Measurements from ENCODE around the gene WDR17. TPM values are rescaled to one million over a fixed set of nuclear protein-coding genes. Genes with fewer than 3 reads are reported as not detected.

Gene WDR17
- total and polyA plus RNA-seq, 2 of the 8 experiments (the other 6 are each of a cell fraction or from before 2014, with no cell fraction given) = 1.4 to 3.3 TPM

GRCh38 chr4:176053785-176054184 lies 11.9 kb upstream of the WDR17 start:
- Histone ChIP-seq H4K8ac (ENCODE audit: extremely low read depth, insufficient read depth, low read length) (no peak overlapping the region), H3K23ac (ENCODE audit: insufficient read length) (no peak overlapping the region), H4K5ac (ENCODE audit: insufficient read length, low read depth, low read length) (no peak overlapping the region), H3K18ac (ENCODE audit: extremely low read depth, low read length) (no peak overlapping the region), H3K36me3 (ENCODE audit: control insufficient read depth in 2 of 4, insufficient read depth in 4 of 4, low read length in 3 of 4) (no peaks in the 10 kb centered on the region), H3K79me1 (ENCODE audit: low read depth, low read length) (no peaks in the 10 kb centered on the region), H3K23me2 (ENCODE audit: low read depth, low read length) (no peaks in the 10 kb centered on the region), H2BK15ac (ENCODE audit: low read length) (no peak overlapping the region), H3K4me2 (ENCODE audit: insufficient read depth in 1 of 2, low read depth in 2 of 2, low read length in 2 of 2) (no peak overlapping the region), H4K20me1 (replicated peaks in 1 of 2; ENCODE audit: control insufficient read depth in 1 of 2, insufficient read depth in 2 of 2, low read length in 2 of 2) (no peaks in the 10 kb centered on the region), H3K9me3 (ENCODE audit: insufficient read depth in 2 of 2, low read depth in 1 of 2, low read length in 1 of 2) (no peaks in the 10 kb centered on the region), H2BK120ac (replicated peaks; ENCODE audit: low read depth, low read length) (no peak overlapping the region), H3K14ac (ENCODE audit: insufficient read length) (no peak overlapping the region), H2BK5ac (ENCODE audit: low read depth, low read length) (no peak overlapping the region), H2BK12ac (ENCODE audit: low read depth, low read length) (no peak overlapping the region), H4K91ac (replicated peaks; ENCODE audit: insufficient read length, low read length) (no peak overlapping the region), H3K79me2 (ENCODE audit: control insufficient read depth in 1 of 2, insufficient read depth in 2 of 2, low read length in 2 of 2) (no peaks in the 10 kb centered on the region), H3K4me1 (replicated peaks in 1 of 4; ENCODE audit: control insufficient read depth in 3 of 4, insufficient read depth in 4 of 4, low read length in 3 of 4) (no peaks in the 10 kb centered on the region), H2AK5ac (ENCODE audit: low read depth, low read length) (no peak overlapping the region), H3K27ac (ENCODE audit: low read depth, low read length) (no peak overlapping the region), H2BK20ac (ENCODE audit: low read length) (no peak overlapping the region), H3K4me3 (ENCODE audit: extremely low read depth in 1 of 4, insufficient read depth in 2 of 4, low read depth in 3 of 4, low read length in 4 of 4) (no peak overlapping the region), H2AFZ (ENCODE audit: low read length) (no peak overlapping the region), H3K56ac (replicated peaks; ENCODE audit: insufficient read length, low read depth, low read length) (no peak overlapping the region), H3K4ac (replicated peaks; ENCODE audit: insufficient read length, low read depth, low read length) (no peak overlapping the region), H3K9ac (replicated peaks in 1 of 4; ENCODE audit: extremely low read depth in 1 of 4, low read depth in 3 of 4, low read length in 3 of 4) (no peak overlapping the region), H3K27me3 (replicated peaks in 1 of 4; ENCODE audit: control insufficient read depth in 3 of 4, extremely low read depth in 1 of 4, insufficient read depth in 3 of 4, low read length in 3 of 4) (no peaks in the 10 kb centered on the region; a peak in 1 of 7 replicates)
- TF ChIP-seq NRF1 (IDR thresholded peaks at IDR 0.05; ENCODE audit: low read depth, low read length) = no peak
- no peak for TF ChIP-seq BCL11A (IDR thresholded peaks at IDR 0.05; ENCODE audit: low read depth in 2 of 2, low read length in 2 of 2)
- no peak for TF ChIP-seq KDM5A (IDR thresholded peaks at IDR 0.05; ENCODE audit: low read length)
- no peak for TF ChIP-seq POLR2A (IDR thresholded peaks at IDR 0.05; ENCODE audit: control extremely low read depth in 1 of 2, low read depth in 2 of 2, low read length in 2 of 2)
- TF ChIP-seq MAFK (IDR thresholded peaks at IDR 0.05; ENCODE audit: low read depth, low read length) = peak; percentile 74
- no peak for TF ChIP-seq SIN3A (conservative IDR thresholded peaks at IDR 0.05 in 1 of 2, IDR thresholded peaks at IDR 0.05 in 1 of 2; ENCODE audit: low read depth in 1 of 2, low read length in 2 of 2)
- TF ChIP-seq RNF2 (IDR thresholded peaks at IDR 0.05; ENCODE audit: borderline replicate concordance, low read depth, low read length, missing control alignments, poor library complexity, severe bottlenecking) = no peak
- TF ChIP-seq KDM4A (IDR thresholded peaks at IDR 0.05; ENCODE audit: low read depth, low read length, severe bottlenecking) = no peak
- CTCF ChIA-PET (ENCODE audit: partially characterized antibody) = interaction anchor here (0.5 to 2.6 kb wide), 8 partner anchors 9 to 1222 kb away, joined by 3 to 12 read pairs (median 5); no protein-coding TSS in a partner anchor
- DNase-seq (ENCODE audit: low read depth in 1 of 2, low spot score in 2 of 2) (no peak), FAIRE-seq (no peak)
- POLR2A ChIA-PET (ENCODE audit: partially characterized antibody) = no interaction called here
- 82% methylated on average over 2 of the region's 2 CpGs; no CpG with 5 or more reads in 1 of the 2 experiments for WGBS, 2 experiments (ENCODE audit: extremely low coverage in 1 of 2, insufficient coverage in 1 of 2, insufficient read length in 1 of 2, insufficient replicate concordance in 2 of 2, low coverage in 1 of 2, low lambda C conversion rate in 2 of 2, missing lambda C conversion rate in 1 of 2)
